Testis (tissue), 2 donors: ENCODE data around the gene TUNAR.

ENCODE experiments used
- CTCF ChIP-seq, 3 experiments: fragments of 450-650 bp in 2 of 3; fragments of 200-600 bp in 1 of 3; sonication (generic) in 1 of 3; IDR thresholded peaks; one replicate each; pipeline ENCODE4 v1.5.1; 2016 to 2019; ENCODE audit warnings: antibody characterized with exemption in 3 of 3, mild to moderate bottlenecking in 2 of 3, moderate library complexity in 1 of 3
- POLR2A ChIP-seq: fragments of 450-650 bp; IDR thresholded peaks from one replicate; pipeline ENCODE4 v1.6.1; 2017; ENCODE audit warnings: antibody characterized with exemption, mild to moderate bottlenecking, moderate library complexity

- TF ChIP-seq CTCF (IDR thresholded peaks at IDR 0.05) (no peak), POLR2A (no peak)
These were observed 26.9 kb upstream of the TUNAR start for GRCh38 chr14:95849761-95850160.
